SK-N-MC (cell line): ENCODE measurements around the gene PDS5A.

ENCODE experiments used
- EZH2 ChIP-seq: fragments of 200-600 bp; sonication (generic); IDR thresholded peaks from one replicate; pipeline ENCODE4 v1.6.1; 2017; ENCODE audit warnings: antibody characterized with exemption
- POLR2AphosphoS5 ChIP-seq: IDR thresholded peaks from 2 replicates; pipeline ENCODE4 v1.6.1; 2012; ENCODE audit warnings: mild to moderate bottlenecking, low read depth, low read length, borderline replicate concordance

DNA sequence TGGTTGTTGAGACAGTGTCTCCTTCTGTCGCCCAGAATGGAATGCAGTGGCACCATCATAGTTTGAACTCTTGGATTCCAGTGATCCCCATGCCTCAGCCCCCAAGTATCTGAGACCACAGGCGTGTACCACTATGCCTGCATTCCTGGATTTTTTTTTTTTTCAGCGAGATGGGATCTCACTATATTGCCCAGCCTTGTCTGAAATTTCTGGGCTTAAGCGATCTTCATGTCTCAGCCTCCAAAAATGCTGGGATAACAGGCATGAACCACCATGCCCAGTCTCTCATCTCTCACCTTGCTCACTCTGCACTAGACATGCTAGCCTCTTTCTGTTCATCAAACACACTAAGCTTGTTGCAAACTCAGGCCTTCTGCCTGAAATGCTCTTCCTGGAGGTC, 175.7 kb downstream of the PDS5A start:
- TF ChIP-seq EZH2 (no peak), POLR2AphosphoS5 (no peak)
